Nucleus accumbens (tissue), 56 donors: ENCODE results near the gene IQSEC3.

ENCODE experiments used
- DNase-seq, 56 donors: peaks; one replicate each; lab custom pipeline; 2025; lab: John Stamatoyannopoulos, UW

The IQSEC3 gene

GRCh38 chr12:106118-106591 lies 39.6 kb downstream of the IQSEC3 start:
- no peak for DNase-seq

- DNase-seq = peak in 25 of 56 donors; percentile 4 to 63 (median 19)
Measured at GRCh38 chr12:108594-108993, 42.0 kb downstream of the IQSEC3 start.

DNA sequence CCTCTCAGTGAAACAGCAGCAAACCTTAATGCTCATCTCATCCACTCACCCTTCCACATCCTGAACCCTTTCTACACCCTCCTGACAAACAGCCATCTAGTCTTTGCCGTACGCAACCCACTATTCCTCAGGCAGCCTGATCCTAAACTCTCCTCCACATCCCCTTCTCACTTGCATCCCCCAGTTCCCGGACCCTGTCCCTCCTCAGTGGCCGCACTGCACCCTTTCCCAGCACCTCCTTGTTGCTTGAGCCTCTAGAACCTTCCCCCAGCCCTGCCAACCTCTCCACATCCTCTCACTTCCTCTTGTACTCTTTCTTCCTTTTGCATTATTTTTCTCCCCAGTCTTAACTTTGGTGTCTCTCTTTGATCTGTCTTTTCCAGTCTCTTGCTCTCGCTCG lies 42.9 kb downstream of the IQSEC3 start:
- DNase-seq = no peak

DNA sequence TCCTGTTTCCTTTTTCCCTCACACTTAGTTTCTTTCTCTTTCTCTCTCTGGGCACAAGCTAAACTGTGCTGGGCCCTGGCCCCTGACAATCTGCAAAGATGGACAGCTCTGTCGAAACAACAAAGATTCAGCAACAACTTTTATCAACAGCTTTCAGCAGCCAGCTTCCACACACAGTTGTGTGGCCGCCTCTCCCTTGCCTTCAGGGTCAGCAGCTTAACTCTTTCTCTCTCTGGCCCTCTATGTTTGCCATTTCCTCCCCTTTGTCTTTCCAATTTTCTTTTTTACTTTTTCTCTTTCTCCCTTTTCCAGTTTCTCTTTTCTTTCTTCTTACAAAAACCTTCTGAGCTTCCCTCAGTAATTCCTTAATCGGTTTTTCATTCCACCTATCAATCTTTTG lies 43.3 kb downstream of the IQSEC3 start:
- no peak for DNase-seq

DNA sequence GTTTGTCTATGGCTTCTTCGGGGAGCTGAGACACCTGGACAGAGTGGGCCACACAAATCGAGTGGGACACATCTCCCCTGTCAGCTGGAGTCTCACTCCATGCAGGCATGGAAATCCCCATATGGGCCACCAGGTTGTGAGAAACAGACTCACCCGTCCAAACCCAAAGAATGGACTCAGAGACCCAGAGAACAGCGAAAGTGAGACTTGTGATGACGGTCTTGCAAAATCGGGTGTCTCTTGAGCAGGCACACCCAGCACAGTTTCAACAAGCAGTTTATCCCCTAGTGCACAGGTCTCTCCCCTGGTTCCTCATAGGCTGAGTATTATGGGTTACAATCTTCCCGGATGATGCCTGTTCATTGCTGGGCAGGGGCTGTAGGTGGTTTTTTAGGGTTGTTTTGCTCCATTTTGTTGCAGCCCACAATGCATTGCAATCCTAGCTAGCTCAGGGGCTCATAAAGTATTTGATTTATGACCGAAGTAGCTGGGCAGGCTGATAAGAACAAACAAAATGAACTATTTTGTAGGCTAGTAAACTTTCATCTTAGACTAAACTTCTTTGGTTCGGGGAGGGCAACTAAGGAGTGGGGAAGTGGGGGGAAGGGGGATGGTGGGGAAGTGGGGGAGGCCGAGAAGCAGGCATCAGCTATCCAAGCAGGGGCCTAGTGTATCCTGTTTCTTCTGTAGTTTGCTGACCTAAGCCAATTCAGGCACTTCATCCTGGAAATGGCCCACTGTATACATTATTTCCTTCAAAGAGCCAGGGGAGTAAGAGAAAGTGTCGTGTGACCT lies 45.3 kb downstream of the IQSEC3 start:
- no peak for DNase-seq

DNA sequence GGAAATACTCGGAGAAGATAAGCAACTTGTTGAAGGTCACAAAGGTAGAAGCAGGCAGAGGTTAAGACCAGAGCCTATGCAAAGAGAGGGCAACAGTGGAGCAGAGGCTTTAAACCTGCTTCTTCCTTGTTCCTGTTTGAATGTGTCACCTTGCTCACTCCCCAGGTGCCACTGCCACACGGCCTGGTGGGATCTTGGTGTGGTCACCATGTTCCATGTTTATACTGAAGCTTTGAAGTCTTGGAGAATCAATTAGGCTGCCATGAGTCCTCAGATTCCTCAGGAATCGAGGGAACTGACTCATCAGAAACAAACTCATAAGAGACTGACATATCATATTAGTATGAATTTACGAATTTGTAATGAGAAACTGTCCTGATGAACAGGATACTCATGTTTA lies 46.8 kb downstream of the IQSEC3 start:
- DNase-seq = no peak

DNA sequence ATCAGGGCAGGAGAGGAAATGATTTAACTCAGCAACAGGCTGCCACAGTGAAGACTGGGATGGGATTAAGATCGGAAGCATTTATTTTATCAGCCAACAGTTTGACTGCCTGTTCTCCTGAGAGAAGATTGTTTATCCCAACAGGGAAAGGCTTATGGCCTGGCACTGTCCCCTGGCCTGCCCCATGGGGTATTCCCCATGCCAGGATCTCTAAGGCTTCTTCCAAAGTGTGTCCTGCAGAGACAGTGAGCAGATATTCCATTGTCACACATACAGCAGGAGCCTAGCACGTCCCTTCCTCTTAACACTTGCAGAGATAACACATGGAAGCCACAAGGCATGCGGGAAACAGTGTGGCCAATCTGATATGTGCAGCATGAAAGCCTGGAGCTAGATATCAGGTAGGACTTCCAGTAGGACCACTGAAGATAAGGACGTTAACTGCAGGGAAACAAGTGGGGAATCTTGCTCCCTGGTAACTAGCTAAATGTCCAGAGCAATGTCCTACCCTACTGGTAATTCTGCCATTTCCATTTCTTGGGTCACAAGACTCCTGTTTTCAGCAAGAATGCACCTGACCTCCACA lies 48.2 kb downstream of the IQSEC3 start:
- DNase-seq = no peak

DNA sequence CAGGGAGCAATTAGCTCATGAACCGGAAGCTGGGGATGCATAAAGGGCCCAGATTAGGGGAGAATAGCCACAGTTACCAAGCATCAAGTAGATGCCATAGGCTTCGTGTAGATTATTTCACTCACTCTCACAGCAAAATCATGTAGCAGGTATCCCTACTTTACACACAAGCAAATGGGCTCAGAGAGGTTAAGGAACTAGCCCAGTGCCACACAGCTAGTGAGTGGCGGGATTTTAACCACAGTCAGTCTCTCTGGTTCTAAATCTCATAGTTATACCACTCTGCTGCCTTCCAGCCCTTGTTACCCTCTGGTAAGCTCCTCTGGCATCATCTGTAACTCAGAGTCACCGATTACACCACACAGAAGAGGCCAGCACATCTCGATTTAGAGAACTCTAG lies 49.0 kb downstream of the IQSEC3 start:
- DNase-seq = no peak

GRCh38 chr12:115960-116915 lies 49.7 kb downstream of the IQSEC3 start:
- DNase-seq = no peak

DNA sequence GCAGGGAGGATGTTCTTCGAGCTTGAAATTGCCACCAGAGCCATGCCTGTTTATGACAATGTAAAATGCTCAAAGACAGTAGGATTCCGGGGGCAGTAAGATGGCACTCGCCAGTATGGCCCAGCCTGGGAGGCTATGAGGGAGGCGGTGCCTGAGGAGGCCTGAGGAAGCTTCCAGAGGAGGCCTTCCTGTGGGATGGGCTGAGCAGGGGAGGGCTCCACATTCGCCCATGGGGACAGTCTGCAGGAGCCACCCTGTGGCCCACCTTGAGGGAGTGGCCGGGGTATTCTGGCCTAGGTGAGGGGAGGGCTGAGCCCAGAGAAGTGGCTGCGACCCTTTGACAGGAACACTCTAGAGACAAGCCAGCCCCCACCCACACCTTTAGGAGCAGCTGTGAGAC lies 50.7 kb downstream of the IQSEC3 start:
- no peak for DNase-seq

- DNase-seq = no peak
Measured at GRCh38 chr12:117816-118345, 51.3 kb downstream of the IQSEC3 start.

GRCh38 chr12:118591-118990 lies 52.0 kb downstream of the IQSEC3 start:
- DNase-seq = no peak

- no peak for DNase-seq
Measured at GRCh38 chr12:120951-121350, 54.4 kb downstream of the IQSEC3 start.

GRCh38 chr12:121647-122046 lies 55.1 kb downstream of the IQSEC3 start:
- no peak for DNase-seq

GRCh38 chr12:125075-125474 lies 58.5 kb downstream of the IQSEC3 start:
- no peak for DNase-seq

- no peak for DNase-seq
Measured at GRCh38 chr12:125566-125965, 59.0 kb downstream of the IQSEC3 start.

DNA sequence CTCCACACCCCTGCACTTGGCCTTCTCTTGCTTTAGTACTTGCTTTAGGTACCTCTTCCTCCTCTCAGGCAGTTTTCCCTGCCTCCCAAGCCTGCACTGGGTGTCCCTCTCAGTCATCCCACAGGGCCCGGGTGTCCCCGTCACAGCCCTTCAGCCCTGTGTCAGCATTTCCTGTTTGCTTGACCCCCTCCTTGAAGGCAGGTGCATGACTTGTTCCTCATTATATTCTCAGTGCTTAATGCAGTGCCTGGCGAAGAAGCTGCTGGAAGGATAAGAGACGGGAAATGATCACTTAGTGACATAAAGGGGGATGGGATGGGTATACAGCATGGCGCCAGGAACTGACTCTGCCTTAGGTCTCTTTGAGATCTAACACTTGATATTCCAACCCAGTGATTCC lies 61.5 kb downstream of the IQSEC3 start:
- DNase-seq = no peak

- no peak for DNase-seq
Measured at GRCh38 chr12:129001-129400, 62.4 kb downstream of the IQSEC3 start.

DNA sequence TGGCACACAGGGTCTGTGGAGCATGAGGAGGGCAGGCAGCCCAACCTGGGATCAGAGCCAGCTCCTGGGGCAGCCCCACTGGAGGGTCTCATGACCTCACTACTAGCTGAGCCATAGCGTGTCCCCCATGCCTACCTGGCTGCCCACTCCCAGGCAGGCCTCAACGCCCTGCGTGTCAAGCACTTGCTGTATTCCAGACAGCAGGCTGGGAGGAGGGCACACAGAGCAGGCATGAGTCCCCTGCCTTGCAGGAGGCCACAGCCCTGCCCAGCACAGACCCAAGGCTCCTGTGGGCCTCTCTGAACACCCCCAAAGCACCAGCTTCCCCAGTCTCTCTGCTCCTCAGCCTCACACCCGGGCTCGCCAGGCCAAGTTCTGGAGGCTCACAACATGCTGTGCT lies 64.0 kb downstream of the IQSEC3 start:
- DNase-seq = no peak

- DNase-seq = no peak
Measured at GRCh38 chr12:131008-131407, 64.4 kb downstream of the IQSEC3 start.
